HepG2 (cell line): Measurements from ENCODE around the gene PSMC3IP. TPM values are rescaled to one million over a fixed set of nuclear protein-coding genes. Genes with fewer than 3 reads are reported as not detected.

Experiments used
- ATF7-NPFF ChIP-seq: sonication (generic); formaldehyde crosslinking; IDR thresholded peaks from 2 replicates; pipeline ENCODE4 v1.8.1; 2023; ENCODE audit warnings: mild to moderate bottlenecking, low read depth, missing genetic modification reagents, moderate library complexity
- CBX2 ChIP-seq, 2 experiments: fragments of 200-600 bp in 1 of 2; sonication (generic); formaldehyde crosslinking in 1 of 2; IDR thresholded peaks; 2 replicates each; pipeline versions ENCODE4 v1.7.0 to v1.8.1; 2018 to 2022; ENCODE audit warnings: low read depth in 2 of 2, low read length in 1 of 2, mild to moderate bottlenecking in 1 of 2, missing genetic modification reagents in 1 of 2
- E2F2 ChIP-seq: sonication (generic); formaldehyde crosslinking; IDR thresholded peaks from 2 replicates; pipeline ENCODE4 v1.4.0; 2020; ENCODE audit warnings: missing genetic modification reagents, borderline replicate concordance
- GRHL1 ChIP-seq: sonication (generic); formaldehyde crosslinking; conservative IDR thresholded peaks from 2 replicates; pipeline ENCODE4 v1.8.0; 2022; ENCODE audit warnings: missing genetic modification reagents
- HHEX ChIP-seq: IDR thresholded peaks from 2 replicates; pipeline ENCODE4 v1.6.1; 2016; ENCODE audit warnings: control low read depth
- MAFG ChIP-seq: sonication (generic); formaldehyde crosslinking; IDR thresholded peaks from 2 replicates; pipeline ENCODE4 v1.5.1; 2020; ENCODE audit warnings: mild to moderate bottlenecking, missing genetic modification reagents
- RERE ChIP-seq: IDR thresholded peaks from 2 replicates; pipeline ENCODE4 v1.6.1; 2016; ENCODE audit warnings: low read depth, missing genetic modification reagents, missing compliant biosample characterization
- SP2 ChIP-seq: sonication (generic); formaldehyde crosslinking; IDR thresholded peaks from 2 replicates; pipeline ENCODE4 v1.5.1; 2020; ENCODE audit warnings: mild to moderate bottlenecking, missing genetic modification reagents
- TCF12 ChIP-seq, 2 experiments: fragments of 450-650 bp in 1 of 2; sonication (generic) in 1 of 2; formaldehyde crosslinking in 1 of 2; IDR thresholded peaks; 2 replicates each; pipeline versions ENCODE4 v1.6.1 to v1.8.0; 2017 to 2022; ENCODE audit warnings: antibody characterized with exemption in 1 of 2, mild to moderate bottlenecking in 1 of 2, missing genetic modification reagents in 1 of 2, moderate library complexity in 1 of 2
- XRCC5 ChIP-seq: fragments of 200-400 bp; formaldehyde crosslinking; optimal IDR thresholded peaks from 2 replicates; pipeline ENCODE3; 2017; ENCODE audit warnings: mild to moderate bottlenecking, low read length
- ZBTB3 ChIP-seq: sonication (generic); formaldehyde crosslinking; IDR thresholded peaks from 2 replicates; pipeline ENCODE4 v1.4.0; 2020; ENCODE audit warnings: low read depth, mild to moderate bottlenecking, moderate library complexity, missing genetic modification reagents, borderline replicate concordance
- ZFYVE20 ChIP-seq: sonication (generic); formaldehyde crosslinking; IDR thresholded peaks from 2 replicates; pipeline ENCODE4 v1.8.0; 2023; ENCODE audit warnings: low read depth, mild to moderate bottlenecking, moderate library complexity, missing genetic modification reagents, borderline replicate concordance
- ZNF329 ChIP-seq: sonication (generic); formaldehyde crosslinking; IDR thresholded peaks from 2 replicates; pipeline ENCODE4 v1.9.0; 2021; ENCODE audit warnings: low read depth, mild to moderate bottlenecking, missing genetic modification reagents
- ZNF639 ChIP-seq: conservative IDR thresholded peaks from 2 replicates; pipeline ENCODE4 v1.6.1; 2018; ENCODE audit warnings: missing genetic modification reagents
- polyA plus RNA-seq, 8 experiments: library from polyadenylated mRNA; depleted of rRNA in 3 of 8; stranded (reverse) in 7 of 8; unstranded in 1 of 8; fragments of >200 nt; fragmentation: Illumina TruSeq in 4 of 8; extraction: Trizol in 4 of 8; gene quantifications; 2 replicates each; pipeline versions ENCODE4 v1.2.1 to v1.2.3, GENCODE V29; 2011 to 2016; ENCODE audit warnings: low read depth in 4 of 8, missing spikeins in 1 of 8, mixed read lengths in 1 of 8; ENCODE audit not compliant: insufficient read depth in 1 of 8
- total RNA-seq, 5 experiments: library from RNA; depleted of rRNA; stranded (reverse); fragments of >200 nt; fragmentation: Illumina TruSeq; extraction: Trizol; gene quantifications; 2 replicates each; pipeline ENCODE4 v1.2.3, GENCODE V29; 2016; ENCODE audit warnings: low read depth in 1 of 5

PSMC3IP gene
- total and polyA plus RNA-seq, 2 of the 13 experiments (the other 11 are each of a cell fraction or from before 2014, with no cell fraction given), result 6.5 to 22.4 TPM

- no peak for TF ChIP-seq GRHL1 (CRISPR knock-in tag)
- peak; percentile 55; the same call in 1 of the 2 replicates for TF ChIP-seq SP2 (CRISPR knock-in tag)
- TF ChIP-seq TCF12 (IDR thresholded peaks at IDR 0.05), result no peak
- TF ChIP-seq TCF12 (CRISPR knock-in tag; IDR thresholded peaks at IDR 0.05), result no peak; the same call in 1 of the 2 replicates
- TF ChIP-seq MAFG (CRISPR knock-in tag), result no peak
- TF ChIP-seq ZNF639 (CRISPR knock-in tag), result peak; percentile 96
- TF ChIP-seq ZNF329, result peak; percentile 21; the same call in 1 of the 2 replicates
- TF ChIP-seq HHEX (CRISPR knock-in tag), result no peak; the same call in 1 of the 2 replicates
- no peak for TF ChIP-seq ZBTB3 (CRISPR knock-in tag)
- peak; percentile 35 for TF ChIP-seq XRCC5
- 0 out of 2 replicates have a peak, but pooled peaks have one; percentile 47 for TF ChIP-seq E2F2 (CRISPR knock-in tag)
- peak; percentile 13 for TF ChIP-seq ATF7-NPFF (CRISPR knock-in tag)
- no peak for TF ChIP-seq CBX2 (IDR thresholded peaks at IDR 0.05; ENCODE audit: low read depth, low read length)
- no peak for TF ChIP-seq CBX2 (CRISPR knock-in tag; IDR thresholded peaks at IDR 0.05; ENCODE audit: low read depth)
- no peak for TF ChIP-seq RERE (CRISPR knock-in tag)
- no peak for TF ChIP-seq ZFYVE20 (CRISPR knock-in tag)
These were observed 15.6 kb downstream of the PSMC3IP start, which contains the start of gene COASY (continued) for GRCh38 chr17:42561897-42562387.
